ENCODE data around the gene DGKB.
"Not testable (repeated sequence)": the region's sequence is repeated elsewhere in the genome, so short reads cannot be mapped to it uniquely, and the experiment has no call there.

- TF ChIP-seq POLR2A, CTCF (IDR thresholded peaks at IDR 0.05): not testable (repeated sequence)
Observed at GRCh38 chr7:14279065-14279871, 623.3 kb downstream of the DGKB start.

Data from body of pancreas (tissue), 4 donors.